IgD-negative memory B cell (primary cell): Measurements from ENCODE around the gene MAD1L1. TPM values are rescaled to one million over a fixed set of nuclear protein-coding genes. Genes with fewer than 3 reads are reported as not detected.

Experiments
- H3K27ac Mint-ChIP-seq, 3 donors: one replicate each; pipeline ENCODE4 v1.8.0; 2020 to 2022; ENCODE audit warnings: mild to moderate bottlenecking in 3 of 3, mixed read lengths in 3 of 3, moderate library complexity in 1 of 3
- H3K27me3 Mint-ChIP-seq: one replicate; pipeline ENCODE4 v1.8.0; 2021; ENCODE audit warnings: mixed read lengths
- H3K36me3 Mint-ChIP-seq: one replicate; pipeline ENCODE4 v1.8.0; 2020; ENCODE audit warnings: mild to moderate bottlenecking, mixed read lengths
- H3K4me1 Mint-ChIP-seq, 3 donors: one replicate each; pipeline ENCODE4 v1.8.0; 2020 to 2022; ENCODE audit warnings: mixed read lengths in 3 of 3, mild to moderate bottlenecking in 1 of 3
- H3K4me3 Mint-ChIP-seq, 4 donors: one replicate each; pipeline ENCODE4 v1.8.0; 2020 to 2022; ENCODE audit warnings: mild to moderate bottlenecking in 4 of 4, mixed read lengths in 4 of 4, moderate library complexity in 3 of 4
- H3K9me3 Mint-ChIP-seq, 3 donors: one replicate each; pipeline ENCODE4 v1.8.0; 2020 to 2021; ENCODE audit warnings: mixed read lengths in 3 of 3, mild to moderate bottlenecking in 1 of 3
- polyA plus RNA-seq: library from polyadenylated mRNA; unstranded; fragments of 300-500 nt; fragmentation: Illumina TruSeq; gene quantifications from one replicate; pipeline ENCODE4 v1.2.3, GENCODE V29; 2021

The MAD1L1 gene
- polyA plus RNA-seq, 1 donor from 2014 or later, result 133 TPM

DNA sequence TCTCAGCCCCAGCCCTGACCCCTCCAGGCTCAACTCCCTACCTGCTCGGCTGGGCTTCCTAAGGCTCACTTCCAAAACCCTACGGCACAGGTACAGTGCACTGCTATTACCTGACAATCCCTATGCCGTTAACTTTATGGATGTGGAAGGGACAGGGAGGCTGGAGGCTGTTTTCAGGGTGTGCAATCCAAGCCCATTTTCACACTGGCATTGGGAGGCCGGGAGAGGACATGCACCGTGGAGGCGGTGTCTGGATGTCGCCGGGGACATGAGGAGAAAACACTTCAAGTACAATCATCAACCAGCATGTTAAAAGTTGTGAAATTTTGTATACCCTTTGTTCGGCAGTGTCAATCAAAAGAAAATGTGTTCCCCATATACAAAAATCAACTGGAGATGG, 80.1 kb downstream of the MAD1L1 start:
- peaks cover 0 to 10% (median 0%) of the 10 kb centered on the region in 3 donors for H3K4me1 Mint-ChIP-seq
- H3K27ac Mint-ChIP-seq, result no peak overlapping the region
- no peaks in the 10 kb centered on the region for H3K27me3 Mint-ChIP-seq
- H3K4me3 Mint-ChIP-seq, result no peak overlapping the region
- no peaks in the 10 kb centered on the region for H3K9me3 Mint-ChIP-seq
- H3K36me3 Mint-ChIP-seq, result no peaks in the 10 kb centered on the region

DNA sequence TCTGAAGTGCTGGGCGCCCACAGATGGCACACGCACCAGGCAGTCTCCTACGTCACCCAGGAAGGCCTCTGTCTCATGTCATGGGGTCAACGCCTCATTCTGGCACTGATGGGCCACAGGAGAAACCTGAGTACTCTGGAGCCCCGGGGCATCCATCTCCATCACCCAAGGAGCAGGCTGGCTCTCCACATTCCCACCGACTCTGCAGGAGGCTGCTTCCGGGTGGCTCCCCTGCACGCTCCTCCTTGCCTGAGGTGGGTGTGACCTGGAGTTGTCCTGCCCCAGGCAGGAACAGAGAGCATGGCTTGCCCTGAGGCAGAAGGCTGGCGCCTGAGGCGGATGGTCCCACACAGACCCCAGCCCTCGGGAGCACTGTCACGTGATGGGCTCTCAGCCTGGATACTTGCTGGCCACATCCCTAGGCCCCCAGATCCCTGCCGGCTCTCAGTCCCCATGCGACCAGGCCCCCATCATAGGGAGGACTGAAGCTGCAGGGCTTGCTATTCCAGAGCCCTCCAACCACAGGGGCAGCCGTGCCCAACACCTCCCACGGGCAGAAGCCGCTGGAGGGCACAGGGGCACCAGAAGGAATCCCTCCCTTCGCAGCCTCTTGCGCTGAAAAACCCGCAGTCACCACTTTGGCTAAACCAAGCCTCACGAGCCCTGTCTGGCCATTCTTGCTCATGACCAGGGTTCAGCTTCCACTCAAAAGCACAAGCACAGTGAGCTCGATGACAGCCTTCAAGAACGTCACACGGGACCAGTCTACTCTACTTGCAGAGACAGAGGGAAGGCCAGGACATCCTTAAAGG, 80.7 kb downstream of the MAD1L1 start:
- Mint-ChIP-seq H3K4me3 (no peak overlapping the region), H3K4me1 (peaks cover 0 to 10% (median 0%) of the 10 kb centered on the region in 3 donors), H3K27me3 (no peaks in the 10 kb centered on the region), H3K27ac (no peak overlapping the region), H3K9me3 (no peaks in the 10 kb centered on the region), H3K36me3 (no peaks in the 10 kb centered on the region)

DNA sequence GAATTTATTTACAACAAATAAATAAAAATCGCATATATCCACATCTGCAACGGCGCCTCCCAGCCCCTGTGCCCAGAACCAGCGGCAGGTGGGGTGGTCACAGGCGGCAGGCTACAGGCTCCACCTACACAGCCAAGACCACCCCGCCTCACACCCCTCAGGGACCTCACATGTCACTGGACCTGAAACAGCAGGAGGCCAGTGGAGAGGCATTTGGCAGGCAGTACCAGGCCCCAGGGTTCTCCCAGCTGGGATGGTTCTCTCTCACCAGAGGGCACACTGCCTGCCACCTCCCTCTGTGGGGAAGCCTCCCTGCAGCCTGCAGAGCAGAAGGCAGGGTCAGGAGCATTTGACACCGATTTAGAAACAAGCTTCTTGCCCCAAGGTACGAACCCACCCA, 81.5 kb downstream of the MAD1L1 start:
- H3K36me3 Mint-ChIP-seq, result no peaks in the 10 kb centered on the region
- H3K4me3 Mint-ChIP-seq, result no peak overlapping the region
- H3K9me3 Mint-ChIP-seq, result no peaks in the 10 kb centered on the region
- no peak overlapping the region for H3K27ac Mint-ChIP-seq
- H3K4me1 Mint-ChIP-seq, result peaks cover 0 to 10% (median 0%) of the 10 kb centered on the region in 3 donors
- H3K27me3 Mint-ChIP-seq, result no peaks in the 10 kb centered on the region

DNA sequence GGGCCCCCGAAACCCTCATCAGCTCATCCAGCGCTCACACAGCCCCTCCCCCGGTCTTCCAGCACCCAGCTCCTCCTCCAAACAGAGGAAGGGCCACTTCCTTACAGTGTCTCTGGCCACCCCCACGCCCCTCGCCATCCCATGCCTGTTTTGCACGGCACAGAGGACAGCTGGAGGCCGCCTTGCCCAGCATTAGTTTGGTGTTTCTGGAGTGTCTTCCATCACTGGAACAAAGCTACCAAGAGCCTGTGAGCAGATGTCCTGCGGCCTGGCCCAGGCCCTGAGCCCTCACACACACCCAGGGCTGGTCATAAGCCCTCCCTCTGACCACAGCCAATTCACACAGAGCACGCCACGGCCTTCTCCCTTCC, 82.3 kb downstream of the MAD1L1 start:
- Mint-ChIP-seq H3K27me3 (no peaks in the 10 kb centered on the region), H3K27ac (no peak overlapping the region), H3K4me3 (peak overlapping the region in 1 of 4 donors; percentile 63), H3K36me3 (no peaks in the 10 kb centered on the region), H3K9me3 (no peaks in the 10 kb centered on the region), H3K4me1 (peaks cover 0 to 10% (median 0%) of the 10 kb centered on the region in 3 donors)

DNA sequence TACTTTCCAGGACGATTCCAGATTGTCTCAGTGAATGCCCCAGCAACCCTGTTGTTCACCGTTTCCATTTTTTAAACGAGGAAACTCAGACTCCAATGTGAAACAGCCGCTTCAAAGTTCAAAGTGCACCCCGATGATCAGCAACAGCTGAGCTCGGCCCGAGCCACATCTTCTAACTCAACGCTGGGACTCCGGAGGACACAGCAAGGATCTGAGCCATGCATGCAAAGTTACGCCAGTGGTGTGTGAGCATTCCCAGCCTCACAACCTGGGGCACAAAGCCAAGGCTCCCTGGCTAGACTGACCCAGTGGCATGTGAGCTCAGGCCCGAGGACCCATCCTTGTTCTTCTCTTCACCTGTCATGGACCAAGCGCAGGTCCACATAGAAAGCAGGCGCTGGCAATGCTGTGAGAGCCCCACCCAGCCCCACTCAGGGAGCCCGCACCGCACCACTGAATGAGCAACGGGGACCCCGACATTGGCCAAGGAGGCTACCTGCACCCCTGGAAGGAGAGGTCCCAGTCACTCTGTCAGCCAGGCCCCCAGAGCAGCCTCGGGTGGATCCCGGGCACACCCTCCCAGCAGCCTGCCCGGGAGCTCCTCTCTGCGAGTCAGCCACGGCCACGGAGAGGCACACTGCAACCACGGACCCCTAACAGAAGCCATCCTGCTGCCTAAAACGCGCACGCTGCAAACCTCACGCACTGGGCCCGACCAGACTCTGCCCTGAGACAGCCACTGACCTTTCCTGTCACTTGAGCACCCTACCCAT, 82.9 kb downstream of the MAD1L1 start:
- no peaks in the 10 kb centered on the region for H3K27me3 Mint-ChIP-seq
- H3K36me3 Mint-ChIP-seq, result peaks cover 2% of the 10 kb centered on the region
- H3K4me1 Mint-ChIP-seq, result peaks cover 0 to 10% (median 0%) of the 10 kb centered on the region in 3 donors
- H3K9me3 Mint-ChIP-seq, result no peaks in the 10 kb centered on the region
- H3K27ac Mint-ChIP-seq, result no peak overlapping the region
- no peak overlapping the region for H3K4me3 Mint-ChIP-seq

DNA sequence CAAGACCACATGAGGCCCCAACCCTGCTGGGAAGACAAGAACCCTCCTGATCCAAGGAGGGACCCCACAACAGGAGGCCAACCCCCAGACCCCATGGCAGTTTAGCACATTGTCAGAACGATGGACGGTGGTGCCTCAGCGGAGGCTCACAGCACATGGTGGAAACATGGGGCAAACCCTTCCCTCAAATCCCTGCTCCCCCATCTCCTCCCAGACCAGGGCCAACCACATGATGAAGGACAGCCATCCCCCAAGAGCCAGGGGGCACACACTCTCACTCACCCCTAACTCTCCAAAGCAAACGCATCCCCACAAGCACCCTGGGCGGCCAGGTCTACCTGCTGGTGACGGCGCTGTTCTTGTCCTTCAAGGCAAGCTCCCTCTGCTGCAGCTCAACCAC, 83.9 kb downstream of the MAD1L1 start:
- H3K9me3 Mint-ChIP-seq, result no peaks in the 10 kb centered on the region
- H3K36me3 Mint-ChIP-seq, result peaks cover 2% of the 10 kb centered on the region
- peaks cover 0 to 7% (median 0%) of the 10 kb centered on the region in 3 donors for H3K4me1 Mint-ChIP-seq

DNA sequence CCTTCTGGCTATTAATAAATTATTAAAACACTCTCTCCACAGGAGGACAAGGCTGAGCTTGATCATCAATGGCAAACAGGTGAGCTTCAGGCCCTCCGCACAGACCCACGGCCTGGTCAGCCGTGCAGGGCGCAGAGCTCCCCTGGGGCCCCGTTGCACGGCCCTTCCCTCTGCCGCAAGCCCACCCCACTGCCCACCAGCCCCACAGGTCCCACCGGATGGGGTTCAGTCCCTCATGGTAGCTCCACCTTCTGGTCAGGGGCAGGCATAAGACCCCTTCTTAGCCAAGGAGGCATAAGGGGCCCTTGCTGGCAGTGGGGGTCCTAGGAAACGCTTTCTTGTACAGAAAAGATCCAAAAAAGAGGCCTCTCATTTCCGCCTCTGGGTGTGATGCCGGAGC, 84.6 kb downstream of the MAD1L1 start:
- Mint-ChIP-seq H3K36me3 (peaks cover 2% of the 10 kb centered on the region), H3K4me3 (no peak overlapping the region), H3K27ac (no peak overlapping the region), H3K27me3 (no peaks in the 10 kb centered on the region), H3K9me3 (no peaks in the 10 kb centered on the region), H3K4me1 (peaks cover 0 to 2% (median 0%) of the 10 kb centered on the region in 3 donors)

More for the DNA sequence above, 83.9 kb downstream of the MAD1L1 start:
- Mint-ChIP-seq H3K4me3 (no peak overlapping the region), H3K27ac (no peak overlapping the region), H3K27me3 (no peaks in the 10 kb centered on the region)

DNA sequence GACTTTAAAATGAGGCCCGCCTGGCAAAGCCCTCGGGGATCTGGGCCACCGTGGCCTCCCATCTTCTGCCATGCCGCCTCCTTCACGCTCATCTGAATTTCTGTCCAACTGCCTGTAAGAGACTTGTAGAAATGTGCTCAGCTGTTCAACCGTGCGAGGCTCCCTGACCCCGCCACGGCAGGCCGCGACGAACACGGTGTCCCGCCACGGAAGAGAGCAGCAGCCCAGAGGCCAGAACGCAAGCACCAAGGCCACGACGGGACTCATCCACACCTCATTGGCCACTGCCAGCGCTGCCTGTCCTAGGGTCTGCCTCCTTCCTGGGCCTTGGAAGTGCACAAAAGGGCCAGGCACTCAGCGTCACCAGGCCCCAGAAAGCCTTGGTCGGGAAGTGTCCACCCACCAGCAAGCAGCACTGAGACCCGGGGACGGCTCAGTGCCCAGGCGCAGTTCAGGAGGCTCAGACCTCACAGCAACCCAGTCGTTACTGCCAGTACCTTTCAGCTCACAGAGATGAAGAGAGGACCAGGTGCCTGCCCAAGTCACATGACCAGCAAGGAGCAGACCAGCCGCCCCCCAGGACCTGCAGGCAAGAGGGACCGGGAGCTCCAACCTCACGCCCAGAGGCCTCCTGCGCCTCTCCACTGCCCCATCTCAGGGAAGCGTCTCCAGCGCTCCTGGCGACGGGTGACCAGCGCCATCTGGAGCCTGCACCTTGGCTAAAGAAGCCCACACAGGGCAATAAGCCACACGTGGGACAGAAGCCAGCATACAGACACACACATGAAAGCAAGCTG, 85.9 kb downstream of the MAD1L1 start:
- Mint-ChIP-seq H3K27me3 (no peaks in the 10 kb centered on the region), H3K4me3 (no peak overlapping the region), H3K36me3 (peaks cover 2% of the 10 kb centered on the region), H3K27ac (no peak overlapping the region), H3K4me1 (no peaks in the 10 kb centered on the region), H3K9me3 (no peaks in the 10 kb centered on the region)

DNA sequence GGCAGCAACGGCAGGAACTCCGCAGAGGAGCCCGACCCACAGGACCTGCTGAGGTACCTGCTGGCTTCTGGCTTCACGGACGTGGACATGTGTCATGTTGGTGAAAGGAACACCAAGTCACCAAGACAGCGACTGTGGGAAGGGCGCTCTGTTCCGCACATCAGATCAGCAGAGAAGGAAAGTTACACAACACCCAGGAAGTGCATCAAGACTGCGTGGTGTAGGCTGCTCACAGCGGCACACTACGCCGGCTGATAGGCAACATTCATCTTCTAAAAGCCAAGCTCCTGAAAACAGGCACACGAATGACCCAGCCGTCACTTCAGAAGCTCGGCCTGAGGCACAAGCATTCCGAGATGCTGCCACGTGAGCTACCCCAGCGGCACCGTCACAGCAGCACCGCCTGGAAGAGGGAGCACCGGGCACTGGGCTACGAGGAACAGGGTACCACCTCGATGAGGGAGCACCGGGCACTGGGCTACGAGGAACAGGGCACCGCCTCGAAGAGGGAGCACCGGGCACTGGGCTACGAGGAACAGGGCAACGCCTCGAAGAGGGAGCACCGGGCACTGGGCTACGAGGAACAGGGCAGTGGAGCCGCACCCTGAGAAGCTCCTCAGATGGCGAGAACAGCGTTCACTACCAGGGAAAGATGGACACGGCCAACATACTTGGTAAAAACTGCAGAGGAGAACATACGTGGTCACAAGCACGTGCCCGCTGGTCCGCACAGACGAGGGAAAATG, 86.7 kb downstream of the MAD1L1 start:
- no peaks in the 10 kb centered on the region for H3K4me1 Mint-ChIP-seq
- H3K9me3 Mint-ChIP-seq, result no peaks in the 10 kb centered on the region
- no peak overlapping the region for H3K4me3 Mint-ChIP-seq
- H3K27ac Mint-ChIP-seq, result peak overlapping the region in 1 of 3 donors; percentile 6
- H3K27me3 Mint-ChIP-seq, result no peaks in the 10 kb centered on the region
- H3K36me3 Mint-ChIP-seq, result peaks cover 2% of the 10 kb centered on the region

DNA sequence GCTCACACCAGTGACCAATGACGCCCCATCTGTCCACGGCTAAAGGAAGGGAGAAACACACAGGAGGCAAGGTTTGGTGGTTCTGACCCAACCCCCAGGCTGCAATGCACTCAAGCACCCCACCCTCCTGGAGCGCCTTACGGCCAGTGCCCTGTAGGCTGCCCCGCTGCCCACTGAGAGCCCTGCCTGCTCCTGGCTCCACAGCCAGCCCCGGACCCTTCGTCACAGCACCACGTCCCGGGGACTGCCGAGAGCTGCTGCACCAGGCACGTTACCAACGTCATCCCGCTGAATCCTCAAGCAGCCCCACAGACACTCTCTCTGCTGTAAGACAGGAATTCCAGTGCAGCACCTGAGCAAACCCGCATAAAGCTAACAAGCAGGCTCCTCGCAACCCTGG, 87.8 kb downstream of the MAD1L1 start:
- Mint-ChIP-seq H3K9me3 (no peaks in the 10 kb centered on the region), H3K36me3 (peaks cover 2% of the 10 kb centered on the region), H3K27ac (no peak overlapping the region), H3K27me3 (no peaks in the 10 kb centered on the region), H3K4me1 (peaks cover 0 to 2% (median 1%) of the 10 kb centered on the region in 3 donors), H3K4me3 (no peak overlapping the region)

DNA sequence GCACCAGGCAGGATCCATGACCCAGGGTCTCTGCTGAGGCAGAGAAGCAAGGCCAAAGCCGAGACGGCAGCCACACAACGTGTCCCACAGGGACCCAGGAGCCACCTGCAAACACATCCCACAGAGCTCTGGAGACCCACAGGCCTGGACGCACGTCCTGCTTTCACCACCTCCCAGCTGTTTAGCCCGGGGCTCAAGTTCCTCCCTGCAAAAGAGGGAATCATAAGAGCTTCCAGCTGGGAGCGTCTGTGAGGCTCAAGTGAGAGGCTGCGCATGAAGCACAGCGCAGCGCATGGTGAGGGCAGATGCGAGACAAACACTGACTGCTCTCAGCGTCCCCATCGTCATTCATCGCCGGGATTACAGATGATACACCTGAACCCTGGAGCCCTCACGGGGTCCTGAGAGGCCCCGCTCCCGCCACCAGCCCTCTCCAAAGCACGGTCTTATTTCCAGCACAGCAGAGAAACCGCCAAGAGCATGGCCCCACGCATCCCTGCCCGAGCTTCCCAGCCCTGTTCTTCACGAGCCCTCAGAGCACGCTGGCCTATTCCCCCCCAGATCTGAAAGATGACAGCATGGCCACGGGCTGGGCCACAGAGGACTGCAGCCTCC, 88.7 kb downstream of the MAD1L1 start:
- H3K36me3 Mint-ChIP-seq, result peaks cover 2% of the 10 kb centered on the region
- H3K4me1 Mint-ChIP-seq, result peaks cover 0 to 2% (median 1%) of the 10 kb centered on the region in 3 donors
- no peaks in the 10 kb centered on the region for H3K27me3 Mint-ChIP-seq
- no peak overlapping the region for H3K27ac Mint-ChIP-seq
- H3K9me3 Mint-ChIP-seq, result no peaks in the 10 kb centered on the region
- H3K4me3 Mint-ChIP-seq, result no peak overlapping the region

DNA sequence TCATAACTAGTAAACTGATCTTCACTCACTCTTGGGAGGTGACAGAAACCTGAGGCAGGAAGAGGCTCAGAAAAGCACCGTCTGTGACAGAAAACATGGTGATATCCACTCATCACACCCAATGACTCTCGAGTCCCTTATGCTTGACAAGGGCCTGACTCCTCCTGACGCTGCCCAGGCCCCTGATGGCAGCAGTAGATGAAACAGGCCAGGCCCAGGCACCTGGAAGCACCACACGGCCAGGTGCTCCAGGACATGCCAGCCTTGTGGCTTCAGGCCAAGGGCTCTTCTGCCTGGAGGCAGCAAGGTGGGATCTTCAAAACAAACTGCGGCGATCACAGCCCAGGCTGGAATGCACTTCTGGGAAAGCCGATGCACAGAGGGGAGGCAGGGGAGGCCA, 89.3 kb downstream of the MAD1L1 start:
- Mint-ChIP-seq H3K36me3 (peaks cover 2% of the 10 kb centered on the region), H3K4me1 (peaks cover 2 to 3% (median 3%) of the 10 kb centered on the region in 3 donors), H3K9me3 (no peaks in the 10 kb centered on the region), H3K27me3 (no peaks in the 10 kb centered on the region), H3K27ac (no peak overlapping the region), H3K4me3 (peak overlapping the region in 1 of 4 donors; percentile 27)

DNA sequence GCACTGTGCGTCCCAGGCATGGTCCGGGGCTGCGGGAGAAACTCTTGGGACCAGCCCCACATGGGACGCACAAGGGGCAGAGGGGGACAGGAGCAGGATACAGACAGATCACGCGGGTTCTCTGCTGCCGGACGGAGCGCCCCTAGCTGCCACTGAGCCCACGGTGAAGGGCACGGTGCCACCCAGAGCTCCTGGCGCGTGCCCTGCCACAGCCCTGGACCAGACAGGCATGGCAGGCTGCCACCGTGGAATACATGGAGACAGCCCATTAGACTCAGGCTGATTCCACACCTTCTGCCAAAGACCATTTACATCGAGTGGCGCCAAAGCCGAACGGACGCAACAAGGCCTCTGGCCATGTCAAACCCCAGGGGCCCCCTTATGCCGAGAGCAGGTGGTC, 90.4 kb downstream of the MAD1L1 start:
- Mint-ChIP-seq H3K4me3 (no peak overlapping the region), H3K27ac (no peak overlapping the region), H3K36me3 (peaks cover 2% of the 10 kb centered on the region), H3K4me1 (peaks cover 7 to 9% (median 7%) of the 10 kb centered on the region in 3 donors), H3K27me3 (no peaks in the 10 kb centered on the region), H3K9me3 (no peaks in the 10 kb centered on the region)

DNA sequence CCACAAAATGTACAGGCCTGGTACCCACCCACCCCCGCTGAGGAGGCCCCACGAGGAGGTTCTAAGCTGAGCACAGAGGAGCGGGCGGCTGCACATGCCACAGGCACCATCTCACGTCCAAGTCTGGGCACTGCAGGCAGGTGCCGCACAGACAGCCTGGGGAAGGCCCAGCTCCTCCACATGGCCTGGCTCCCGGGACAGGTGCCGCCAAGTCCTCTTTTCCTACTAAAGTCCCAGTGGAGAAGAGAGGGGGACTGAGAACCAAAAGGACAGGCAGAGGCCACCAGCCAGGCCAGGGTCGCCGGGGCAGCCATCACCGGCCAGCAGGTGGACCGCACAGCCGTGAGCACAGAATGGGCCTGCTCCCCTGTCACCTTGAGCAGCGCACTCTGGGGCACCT, 91.1 kb downstream of the MAD1L1 start:
- Mint-ChIP-seq H3K9me3 (no peaks in the 10 kb centered on the region), H3K27ac (no peak overlapping the region)

More for the DNA sequence above, 91.1 kb downstream of the MAD1L1 start:
- no peak overlapping the region for H3K4me3 Mint-ChIP-seq
- peaks cover 7 to 9% (median 7%) of the 10 kb centered on the region in 3 donors for H3K4me1 Mint-ChIP-seq
- H3K27me3 Mint-ChIP-seq, result no peaks in the 10 kb centered on the region
- peaks cover 2% of the 10 kb centered on the region for H3K36me3 Mint-ChIP-seq
